Keratinocyte (primary cell): ENCODE results near the gene SSTR1. TPM values are rescaled to one million over a fixed set of nuclear protein-coding genes. Genes with fewer than 3 reads are reported as not detected.

Source experiments
- DNase-seq: peaks from one replicate; pipeline ENCODE4 v3.0.0-alpha.2; 2011; ENCODE audit warnings: low read depth, missing footprints, low spot score
- FAIRE-seq: peaks from 2 replicates; lab custom pipeline; 2011; peaks lifted over from hg19 to GRCh38; lab: Jason Lieb, UNC
- H2AFZ ChIP-seq: 2 replicates; pipeline ENCODE4 v1.6.0; 2012; ENCODE audit warnings: low read length, control low read depth, inconsistent platforms; ENCODE audit not compliant: control insufficient read depth
- H3K27ac ChIP-seq: 2 replicates; pipeline ENCODE4 v1.5.1; 2011; ENCODE audit warnings: low read length; ENCODE audit not compliant: control insufficient read depth, insufficient read depth
- H3K27me3 ChIP-seq: 3 replicates; pipeline ENCODE4 v1.6.0; 2011; ENCODE audit warnings: low read length; ENCODE audit not compliant: control insufficient read depth, insufficient read depth; ENCODE audit errors: extremely low read depth
- H3K36me3 ChIP-seq, 2 experiments: 2 replicates in 1 of 2; 3 replicates in 1 of 2; pipeline ENCODE4 v1.5.1; 2011; ENCODE audit warnings: low read length in 2 of 2, mild to moderate bottlenecking in 1 of 2; ENCODE audit not compliant: control insufficient read depth in 2 of 2, insufficient read depth in 2 of 2; ENCODE audit errors: extremely low read depth in 1 of 2
- H3K4me1 ChIP-seq: 3 replicates; pipeline ENCODE4 v1.5.1; 2011; ENCODE audit warnings: low read length; ENCODE audit not compliant: control insufficient read depth, insufficient read depth; ENCODE audit errors: extremely low read depth
- H3K4me2 ChIP-seq: 3 replicates; pipeline ENCODE4 v1.6.0; 2011; ENCODE audit warnings: low read depth, low read length; ENCODE audit not compliant: control insufficient read depth, insufficient read depth; ENCODE audit errors: extremely low read depth
- H3K4me3 ChIP-seq, 3 experiments: fragments of 200-600 bp in 1 of 3; sonication (generic) in 1 of 3; 2 replicates in 2 of 3; 3 replicates in 1 of 3; pipeline ENCODE4 v1.5.1; 2011 to 2016; ENCODE audit warnings: low read length in 3 of 3, mild to moderate bottlenecking in 3 of 3, control low read depth in 2 of 3, inconsistent platforms in 1 of 3, low read depth in 1 of 3, mixed read lengths in 1 of 3, mixed run types in 1 of 3, moderate library complexity in 1 of 3; ENCODE audit not compliant: control insufficient read depth in 2 of 3, insufficient read depth in 2 of 3; ENCODE audit errors: extremely low read depth in 1 of 3
- H3K79me2 ChIP-seq: 2 replicates; pipeline ENCODE4 v1.6.0; 2012; ENCODE audit warnings: low read length; ENCODE audit not compliant: control insufficient read depth, insufficient read depth
- H3K9ac ChIP-seq: 3 replicates; pipeline ENCODE4 v1.6.0; 2011; ENCODE audit warnings: low read length; ENCODE audit not compliant: control insufficient read depth, insufficient read depth; ENCODE audit errors: extremely low read depth
- H3K9me1 ChIP-seq: 3 replicates; pipeline ENCODE4 v1.6.0; 2011; ENCODE audit warnings: low read length; ENCODE audit not compliant: control insufficient read depth, insufficient read depth; ENCODE audit errors: extremely low read depth
- H3K9me3 ChIP-seq: 2 replicates; pipeline ENCODE4 v1.5.1; 2012; ENCODE audit warnings: low read depth, low read length; ENCODE audit not compliant: control insufficient read depth
- H4K20me1 ChIP-seq: 3 replicates; pipeline ENCODE4 v1.6.0; 2011; ENCODE audit warnings: low read length; ENCODE audit not compliant: control insufficient read depth, insufficient read depth; ENCODE audit errors: extremely low read depth
- CTCF ChIP-seq, 3 experiments: IDR thresholded peaks in 1 of 3; conservative IDR thresholded peaks in 1 of 3; optimal IDR thresholded peaks in 1 of 3; 2 replicates in 2 of 3; 3 replicates in 1 of 3; pipeline versions ENCODE3 to v1.5.1; 2011; ENCODE audit warnings: low read length in 3 of 3, mild to moderate bottlenecking in 3 of 3, moderate library complexity in 2 of 3, control low read depth in 1 of 3, inconsistent platforms in 1 of 3; ENCODE audit not compliant: insufficient read depth in 2 of 3; ENCODE audit errors: extremely low read depth in 1 of 3
- EZH2 ChIP-seq: IDR thresholded peaks from one replicate; pipeline ENCODE4 v1.6.1; 2012; ENCODE audit warnings: inconsistent platforms, mild to moderate bottlenecking, low read length, moderate library complexity
- dilution Hi-C: fragments of 300-500 bp; cut with MboI; formaldehyde crosslinking; loops from one replicate; pipeline ENCODE4 v1.7.0; 2020; ENCODE audit warnings: low sequenced_read_pairs; ENCODE audit not compliant: extremely low pct_ligation_motif_present
- polyA plus RNA-seq, 5 experiments: library from polyadenylated mRNA; depleted of rRNA in 3 of 5; stranded (reverse) in 3 of 5; stranded (forward) in 1 of 5; unstranded in 1 of 5; fragments of >200 nt; gene quantifications; 1 replicate in 1 of 5; 2 replicates in 3 of 5; 3 replicates in 1 of 5; pipeline versions ENCODE4 v1.2.1 to v1.2.3, GENCODE V29; 2011 to 2012; ENCODE audit warnings: missing spikeins in 2 of 5, low read depth in 1 of 5, low replicate concordance in 1 of 5

The SSTR1 gene
- polyA plus RNA-seq, 1 donor (not counting 4 experiments of a cell fraction or from before 2014, with no cell fraction given): 0.05 TPM

- dilution Hi-C loops: no loop called here
- no peak for FAIRE-seq
- H3K9me1 ChIP-seq: no peaks in the 10 kb centered on the region
- no peaks in the 10 kb centered on the region for H4K20me1 ChIP-seq
- no peak overlapping the region for H2AFZ ChIP-seq
- DNase-seq: no peak
- H3K4me2 ChIP-seq: no peak overlapping the region
- H3K9ac ChIP-seq: no peak overlapping the region
- H3K36me3 ChIP-seq: no peaks in the 10 kb centered on the region
- H3K27me3 ChIP-seq: no peaks in the 10 kb centered on the region
- TF ChIP-seq CTCF (optimal IDR thresholded peaks at IDR 0.05 in 1 of 3, IDR thresholded peaks at IDR 0.05 in 1 of 3, conservative IDR thresholded peaks at IDR 0.05 in 1 of 3; ENCODE audit: extremely low read depth in 1 of 3, insufficient read depth in 2 of 3, low read length in 3 of 3) (no peak), EZH2 (no peak)
- no peak overlapping the region for H3K27ac ChIP-seq
- no peaks in the 10 kb centered on the region for H3K9me3 ChIP-seq
- H3K79me2 ChIP-seq: no peaks in the 10 kb centered on the region
- peaks cover 10% of the 10 kb centered on the region for H3K4me1 ChIP-seq
- no peak overlapping the region for H3K4me3 ChIP-seq
Measured at GRCh38 chr14:38184132-38184531, 23.6 kb upstream of the SSTR1 start.

GRCh38 chr14:38185671-38186070 is 22.0 kb upstream of the SSTR1 start:
- H3K36me3 ChIP-seq: no peaks in the 10 kb centered on the region
- H3K79me2 ChIP-seq: no peaks in the 10 kb centered on the region
- H3K4me2 ChIP-seq: no peak overlapping the region
- dilution Hi-C loops: no loop called here
- TF ChIP-seq CTCF (optimal IDR thresholded peaks at IDR 0.05 in 1 of 3, IDR thresholded peaks at IDR 0.05 in 1 of 3, conservative IDR thresholded peaks at IDR 0.05 in 1 of 3; ENCODE audit: extremely low read depth in 1 of 3, insufficient read depth in 2 of 3, low read length in 3 of 3) (no peak), EZH2 (no peak)
- no peaks in the 10 kb centered on the region for H4K20me1 ChIP-seq
- DNase-seq (no peak), FAIRE-seq (no peak)
- H3K9me3 ChIP-seq: no peaks in the 10 kb centered on the region
- no peak overlapping the region for H3K27ac ChIP-seq
- peaks cover 10% of the 10 kb centered on the region for H3K4me1 ChIP-seq
- H3K4me3 ChIP-seq: no peak overlapping the region
- no peak overlapping the region for H3K9ac ChIP-seq
- no peaks in the 10 kb centered on the region for H3K9me1 ChIP-seq
- no peaks in the 10 kb centered on the region for H3K27me3 ChIP-seq
- H2AFZ ChIP-seq: no peak overlapping the region
